ENCODE data around the gene PHLPP2.

DNA sequence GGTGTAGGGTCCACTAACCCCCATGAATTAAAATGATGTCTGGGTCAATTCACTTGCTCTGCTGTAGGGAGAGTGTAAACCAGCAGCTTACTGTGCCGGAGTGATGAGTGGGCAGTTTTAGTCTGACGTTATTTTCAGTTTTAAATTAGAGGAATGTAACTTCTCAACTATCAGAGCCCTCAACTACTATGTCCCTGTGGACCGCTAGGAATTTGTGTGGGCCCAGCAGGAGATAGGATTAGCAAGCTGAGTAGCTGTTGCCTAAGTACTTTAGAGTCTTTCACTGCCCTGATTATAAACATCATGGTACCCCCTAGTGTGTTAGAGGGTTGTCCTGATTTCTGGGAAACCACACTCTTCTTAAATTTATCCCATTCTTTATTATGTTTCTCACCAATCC is 87.1 kb downstream of the PHLPP2 start:
- no peak for TF ChIP-seq POLR2AphosphoS5 (IDR thresholded peaks at IDR 0.05; ENCODE audit: low read depth, low read length)
- TF ChIP-seq, protein P1, sequence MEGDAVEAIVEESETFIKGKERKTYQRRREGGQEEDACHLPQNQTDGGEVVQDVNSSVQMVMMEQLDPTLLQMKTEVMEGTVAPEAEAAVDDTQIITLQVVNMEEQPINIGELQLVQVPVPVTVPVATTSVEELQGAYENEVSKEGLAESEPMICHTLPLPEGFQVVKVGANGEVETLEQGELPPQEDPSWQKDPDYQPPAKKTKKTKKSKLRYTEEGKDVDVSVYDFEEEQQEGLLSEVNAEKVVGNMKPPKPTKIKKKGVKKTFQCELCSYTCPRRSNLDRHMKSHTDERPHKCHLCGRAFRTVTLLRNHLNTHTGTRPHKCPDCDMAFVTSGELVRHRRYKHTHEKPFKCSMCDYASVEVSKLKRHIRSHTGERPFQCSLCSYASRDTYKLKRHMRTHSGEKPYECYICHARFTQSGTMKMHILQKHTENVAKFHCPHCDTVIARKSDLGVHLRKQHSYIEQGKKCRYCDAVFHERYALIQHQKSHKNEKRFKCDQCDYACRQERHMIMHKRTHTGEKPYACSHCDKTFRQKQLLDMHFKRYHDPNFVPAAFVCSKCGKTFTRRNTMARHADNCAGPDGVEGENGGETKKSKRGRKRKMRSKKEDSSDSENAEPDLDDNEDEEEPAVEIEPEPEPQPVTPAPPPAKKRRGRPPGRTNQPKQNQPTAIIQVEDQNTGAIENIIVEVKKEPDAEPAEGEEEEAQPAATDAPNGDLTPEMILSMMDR (IDR thresholded peaks at IDR 0.05) = no peak

Measured in Panc1 (cell line).